GM18870 (cell line): ENCODE data around the gene NR2E1.

Experiments
- ATAC-seq: cut with Tn5 transposase; IDR thresholded peaks from one replicate; pipeline ENCODE4 v1.9.1; 2021; ENCODE audit warnings: moderate library complexity; ENCODE audit not compliant: unreplicated experiment

Gene NR2E1

DNA sequence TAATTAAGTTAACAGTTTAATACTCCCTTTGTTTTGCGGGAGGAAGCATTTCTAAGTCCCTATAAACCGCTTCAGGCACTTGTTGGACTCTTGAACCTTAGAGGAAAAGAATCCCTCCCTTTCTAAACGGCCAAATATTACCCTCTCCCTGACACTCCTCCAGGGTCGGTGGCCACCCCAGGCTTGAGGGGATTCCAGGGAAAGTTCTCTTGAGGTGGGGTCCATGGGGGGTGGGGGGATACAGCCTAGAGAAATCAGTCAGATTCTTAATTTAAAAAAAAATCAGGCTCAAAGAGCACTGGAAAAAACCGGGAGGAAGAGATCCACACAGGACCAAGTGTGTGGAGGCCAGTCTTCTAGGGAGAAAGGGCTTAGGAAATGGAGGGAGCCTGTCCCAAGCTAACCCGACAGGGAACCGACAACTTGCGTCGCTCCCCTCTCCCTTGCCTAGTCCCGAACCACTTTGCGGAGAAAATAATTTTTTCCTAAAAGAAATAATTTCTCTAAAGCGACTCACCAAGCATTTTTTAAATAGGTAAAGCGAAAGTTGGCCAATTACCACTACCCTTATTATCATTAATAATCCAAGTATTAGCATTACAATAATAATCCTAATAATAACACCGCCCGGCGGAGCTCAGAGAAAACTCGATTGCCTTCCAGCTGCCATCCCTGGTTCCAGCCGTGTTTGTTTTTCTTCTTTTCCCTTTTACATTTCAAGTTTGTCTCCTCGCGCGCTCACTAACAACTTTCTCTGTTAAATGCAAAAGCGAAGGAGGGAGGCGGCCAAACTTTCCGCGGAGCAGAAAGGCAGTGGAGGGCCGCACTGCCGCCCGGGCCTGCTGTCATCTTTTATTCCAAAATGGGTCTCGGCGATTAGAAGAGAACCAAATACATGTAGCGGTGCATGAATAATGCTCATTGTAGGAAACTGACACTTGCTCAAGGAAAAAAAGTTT is 4.8 kb downstream of the NR2E1 start:
- ATAC-seq = no peak

DNA sequence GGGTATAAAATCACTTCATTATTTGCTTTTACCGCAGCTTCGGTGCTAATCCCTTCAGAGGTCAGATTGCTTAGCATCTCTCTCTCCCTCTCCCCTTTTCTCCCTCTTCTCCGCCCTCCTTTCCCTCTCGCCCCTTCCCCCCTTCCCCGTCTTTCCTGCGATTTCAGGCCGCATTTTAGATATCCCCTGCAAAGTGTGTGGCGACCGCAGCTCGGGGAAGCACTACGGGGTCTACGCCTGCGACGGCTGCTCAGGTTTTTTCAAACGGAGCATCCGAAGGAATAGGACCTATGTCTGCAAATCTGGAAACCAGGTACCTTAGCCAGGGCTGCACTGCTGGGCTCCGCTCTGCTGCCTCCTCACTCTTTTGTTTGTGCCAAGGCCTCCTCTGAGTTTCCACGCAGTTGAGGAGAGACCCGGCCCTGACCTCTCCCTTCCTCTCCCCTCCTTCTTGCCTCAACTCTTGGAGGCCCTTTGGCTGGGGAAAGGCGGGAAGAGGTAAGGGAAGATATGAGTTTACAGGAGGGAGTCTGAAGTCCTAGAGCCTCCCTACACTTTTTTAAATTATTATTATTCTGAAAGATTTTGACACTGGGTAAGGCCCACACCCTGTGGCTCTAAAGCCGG is 5.6 kb downstream of the NR2E1 start:
- no peak for ATAC-seq

DNA sequence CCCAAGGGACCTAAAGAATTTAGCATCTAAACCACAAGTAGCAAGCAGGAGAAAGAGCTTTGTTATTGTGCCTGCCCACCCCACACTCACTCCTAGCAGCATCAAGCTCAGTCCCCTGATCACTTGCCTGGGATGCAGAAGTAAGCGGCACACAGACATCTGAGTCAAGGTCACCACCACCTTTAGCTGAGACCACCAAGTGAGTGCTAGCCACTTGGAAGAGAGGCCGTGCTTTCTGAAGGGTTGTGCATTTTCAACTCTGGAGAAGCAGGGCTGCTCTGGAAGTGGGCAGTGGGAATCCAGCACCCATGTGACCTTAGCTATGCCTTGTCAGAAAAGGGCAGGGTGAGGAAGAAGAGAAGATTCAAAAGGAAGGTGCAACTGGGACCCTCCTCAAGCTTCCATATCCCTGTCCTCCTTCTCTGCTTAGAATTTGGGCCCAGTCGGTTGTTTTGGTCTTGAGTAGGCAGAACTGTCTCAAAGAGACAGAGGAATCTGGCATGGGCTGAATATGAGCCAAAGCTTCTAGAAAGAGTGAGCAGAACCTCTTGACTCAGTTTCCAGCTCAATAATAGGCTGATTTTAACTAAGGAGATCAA is 6.2 kb downstream of the NR2E1 start:
- no peak for ATAC-seq

DNA sequence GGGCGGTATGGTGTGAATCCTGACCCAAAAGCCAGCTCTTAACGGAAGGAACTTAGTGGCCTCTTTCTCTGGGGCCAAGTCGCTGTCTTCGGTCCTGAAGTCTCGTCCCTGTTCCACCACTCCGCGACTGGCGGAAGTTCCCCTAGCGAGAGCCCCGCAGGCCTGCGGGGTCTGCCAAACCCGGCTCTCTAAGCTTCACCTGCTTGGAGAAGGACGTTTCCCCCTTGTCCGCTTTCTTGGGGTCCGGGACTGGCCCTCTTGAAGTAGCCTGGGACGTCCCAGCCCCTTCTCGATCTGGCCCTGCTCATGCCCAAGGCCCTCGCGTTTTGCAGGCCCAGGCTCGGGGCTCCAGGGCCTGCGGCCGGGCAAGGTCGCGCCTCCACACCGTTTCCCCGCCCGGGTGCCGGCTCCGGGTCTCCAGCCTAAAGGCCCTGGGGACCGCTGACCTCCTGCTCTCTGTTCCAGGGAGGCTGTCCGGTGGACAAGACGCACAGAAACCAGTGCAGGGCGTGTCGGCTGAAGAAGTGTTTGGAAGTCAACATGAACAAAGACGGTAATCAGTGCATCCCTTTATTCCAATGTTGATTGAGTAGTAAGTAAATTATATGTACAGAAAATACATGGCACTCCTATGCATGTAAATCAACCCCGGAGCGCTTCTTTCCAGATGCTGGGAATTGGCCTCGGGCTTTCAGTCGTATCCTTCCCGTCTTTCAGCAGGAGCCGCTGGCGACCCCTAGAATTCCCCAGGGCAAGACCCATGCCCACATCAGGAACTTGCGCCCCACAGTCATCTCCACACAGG is 8.8 kb downstream of the NR2E1 start:
- ATAC-seq = no peak

DNA sequence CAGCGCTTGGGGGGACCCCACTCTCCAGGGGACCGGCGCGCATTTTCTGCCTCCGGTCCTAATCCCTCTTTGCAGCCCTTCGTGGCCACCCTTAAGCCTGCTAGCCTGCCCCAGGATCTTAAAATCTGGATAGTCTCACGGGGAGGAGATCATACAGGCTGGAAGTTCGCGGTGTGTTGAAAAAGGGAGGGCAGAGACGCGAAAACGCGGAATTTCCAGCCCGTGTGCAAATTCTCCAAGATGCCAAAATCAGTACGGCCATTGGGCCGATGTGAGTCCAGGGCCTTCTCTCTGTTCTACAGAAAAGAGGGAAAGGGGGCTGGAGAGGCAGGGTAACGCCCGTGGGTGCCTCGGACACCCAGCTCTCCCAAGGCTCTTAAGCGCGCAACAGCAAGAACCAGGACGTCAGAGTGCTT is 9.4 kb downstream of the NR2E1 start:
- no peak for ATAC-seq

DNA sequence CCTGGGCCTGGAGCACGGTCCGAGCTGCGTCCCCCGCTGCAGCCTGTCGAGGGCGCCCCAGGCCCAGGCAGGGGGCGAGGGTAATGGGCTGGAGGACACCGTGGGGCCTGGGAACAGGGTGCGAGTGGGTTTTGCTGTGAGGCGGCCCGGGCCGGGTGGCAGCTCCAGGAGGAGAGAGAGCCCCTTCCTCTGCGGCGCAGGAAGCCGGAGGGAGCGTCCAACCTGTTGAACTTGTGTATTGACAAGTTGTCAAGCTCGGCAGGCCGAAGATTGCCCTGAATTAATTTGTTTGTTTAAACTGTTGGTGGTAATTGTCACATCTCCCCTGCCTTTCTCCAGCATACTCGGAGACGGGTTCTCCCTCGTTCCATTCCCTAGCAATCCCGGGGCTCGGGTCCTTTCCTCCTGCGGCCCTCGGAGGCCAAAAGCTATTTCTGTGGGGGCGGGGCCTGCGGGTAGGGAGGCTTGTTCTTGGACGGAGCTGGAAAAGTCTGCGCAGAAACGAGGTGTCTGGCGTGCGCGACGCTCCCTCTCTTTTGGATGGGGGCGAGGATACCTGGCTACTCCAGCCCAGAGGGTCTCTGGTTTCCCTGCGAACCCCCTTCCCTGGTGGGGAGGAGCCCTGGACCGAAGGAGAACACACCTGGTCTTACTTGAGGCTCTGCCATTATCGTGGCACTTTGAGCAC is 9.9 kb downstream of the NR2E1 start:
- no peak for ATAC-seq

DNA sequence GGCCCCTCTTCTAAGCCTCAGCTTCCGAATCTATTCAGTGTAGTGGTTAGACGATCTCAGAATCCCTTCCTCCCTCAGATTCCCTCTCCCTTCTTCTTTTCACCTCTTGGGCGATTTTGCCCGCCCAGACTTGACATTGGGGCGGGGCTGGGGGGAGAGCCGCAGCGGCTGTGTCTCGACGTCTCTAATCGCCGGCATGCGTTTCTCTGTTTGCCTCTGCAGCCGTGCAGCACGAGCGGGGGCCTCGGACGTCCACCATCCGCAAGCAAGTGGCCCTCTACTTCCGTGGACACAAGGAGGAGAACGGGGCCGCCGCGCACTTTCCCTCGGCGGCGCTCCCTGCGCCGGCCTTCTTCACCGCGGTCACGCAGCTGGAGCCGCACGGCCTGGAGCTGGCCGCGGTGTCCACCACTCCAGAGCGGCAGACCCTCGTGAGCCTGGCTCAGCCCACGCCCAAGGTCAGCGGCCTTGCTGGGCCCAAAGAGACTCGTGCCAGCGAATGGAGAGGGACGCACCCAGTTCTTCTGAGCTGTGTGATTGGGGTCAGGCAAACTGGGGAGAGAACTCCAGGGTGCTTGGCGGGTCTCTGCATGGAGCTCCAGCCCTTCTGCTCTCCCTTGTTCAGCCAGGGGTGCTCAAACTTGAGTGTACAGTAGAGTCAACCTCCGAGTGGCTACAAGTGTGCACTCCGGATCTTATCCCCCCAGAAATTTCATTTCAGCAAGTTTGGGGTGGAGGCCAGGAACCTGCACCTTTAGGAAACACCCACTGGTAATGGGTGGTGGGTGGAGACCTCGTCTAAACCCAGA is 10.7 kb downstream of the NR2E1 start:
- no peak for ATAC-seq

DNA sequence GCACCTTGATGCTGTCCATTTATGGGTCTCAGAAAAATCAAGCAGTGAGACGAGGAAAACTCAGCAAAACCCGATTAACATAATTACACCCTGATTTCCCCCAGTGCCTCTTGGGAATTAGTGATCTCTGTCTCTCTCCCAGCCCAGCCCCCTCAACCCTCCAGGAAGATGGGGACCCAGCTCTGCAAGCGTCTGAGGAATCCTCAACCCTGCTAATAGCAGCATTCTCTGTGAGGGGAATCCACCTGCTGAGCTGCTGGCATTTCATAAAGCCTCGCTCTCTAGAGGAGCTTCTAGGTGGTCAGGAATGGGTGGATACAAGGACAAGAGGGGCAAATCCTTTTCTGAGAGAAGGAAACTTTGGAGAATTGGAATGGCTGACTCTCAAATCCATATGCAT is 13.9 kb downstream of the NR2E1 start:
- ATAC-seq = no peak

DNA sequence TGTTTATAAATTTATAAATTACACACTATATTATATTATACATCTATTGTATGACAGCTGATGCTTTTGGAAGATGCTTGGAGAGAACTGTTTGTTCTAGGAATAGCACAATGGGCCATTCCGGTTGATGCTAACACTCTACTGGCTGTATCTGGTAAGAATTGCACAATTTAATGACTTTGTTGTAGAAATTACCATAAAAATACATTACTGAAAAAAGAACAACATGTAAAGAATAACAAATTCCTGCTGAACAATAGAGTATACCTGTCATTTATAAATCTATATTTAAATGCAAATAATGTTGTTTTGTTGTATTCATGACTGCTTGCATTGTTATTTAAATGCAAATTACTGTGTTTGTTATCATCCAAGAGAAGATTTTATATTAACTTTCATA is 14.4 kb downstream of the NR2E1 start:
- ATAC-seq = no peak

DNA sequence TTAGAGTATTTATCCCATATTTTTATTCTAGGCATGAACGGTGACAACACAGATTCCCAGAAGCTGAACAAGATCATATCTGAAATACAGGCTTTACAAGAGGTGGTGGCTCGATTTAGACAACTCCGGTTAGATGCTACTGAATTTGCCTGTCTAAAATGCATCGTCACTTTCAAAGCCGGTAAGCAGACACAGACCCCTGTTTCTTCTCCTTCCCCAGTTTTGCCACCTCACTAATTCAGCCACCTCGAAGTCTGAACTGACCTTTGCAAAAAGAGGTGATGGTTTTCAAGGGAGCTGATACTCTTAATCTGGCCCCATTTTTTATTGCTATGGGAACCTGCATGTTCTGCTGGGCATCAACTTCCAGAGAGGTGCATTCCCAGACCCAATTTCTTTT is 15.0 kb downstream of the NR2E1 start:
- no peak for ATAC-seq

DNA sequence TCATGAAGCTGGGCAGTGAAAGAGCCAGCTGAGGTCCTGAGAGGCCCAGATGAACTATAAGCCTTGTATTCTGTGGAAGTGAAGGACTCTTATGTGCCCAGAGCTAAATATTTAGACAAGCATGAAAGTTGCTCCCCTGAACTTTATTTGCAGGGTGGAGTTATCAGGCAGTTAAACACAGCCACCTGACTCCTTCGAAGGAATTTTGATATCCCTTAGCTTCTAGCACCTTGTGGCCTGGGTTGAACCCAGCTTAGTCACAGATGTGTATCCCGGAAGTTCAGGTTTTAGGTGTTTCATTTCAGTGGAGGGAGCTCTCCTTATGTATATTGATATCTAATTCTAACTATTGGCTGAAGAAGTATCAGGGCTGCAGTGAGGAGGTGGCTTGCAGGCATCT is 20.4 kb downstream of the NR2E1 start:
- no peak for ATAC-seq

DNA sequence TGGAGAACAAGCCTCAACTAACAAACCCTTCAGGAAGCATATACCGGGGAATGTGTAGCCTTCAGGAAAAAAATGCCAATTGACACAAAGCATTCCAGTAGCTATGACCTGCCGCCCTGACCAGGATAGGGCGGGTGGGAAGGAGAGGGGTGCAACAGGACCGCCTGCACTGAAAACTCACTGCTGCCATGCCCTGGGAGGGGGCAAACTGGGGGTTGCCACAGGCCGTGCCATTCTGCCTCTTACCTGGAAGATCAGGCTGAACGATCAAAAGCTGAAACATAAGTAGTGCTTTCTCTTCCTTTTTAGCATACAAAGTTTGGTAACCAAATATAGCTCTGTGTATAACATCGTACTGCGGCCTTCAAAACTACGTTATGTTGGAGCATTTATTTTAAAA is 21.7 kb downstream of the NR2E1 start:
- no peak for ATAC-seq

DNA sequence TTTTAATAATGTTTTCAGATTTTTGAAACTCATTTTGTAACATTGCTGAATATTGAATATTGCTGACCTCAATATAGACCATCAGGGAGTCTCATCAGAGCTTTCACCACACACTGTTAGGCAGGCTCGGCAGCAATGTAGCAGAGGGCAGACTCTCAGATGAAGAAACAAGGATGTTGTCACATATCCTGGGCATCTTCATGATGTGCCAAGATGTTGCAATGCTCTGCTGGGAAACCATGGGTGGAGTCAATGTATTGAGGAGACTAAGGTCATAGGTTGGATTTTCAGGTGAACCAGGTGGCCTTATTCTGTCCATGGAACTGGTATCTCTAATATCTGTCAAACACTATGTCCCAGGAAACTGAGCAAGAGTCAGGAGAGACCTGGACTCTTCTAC is 27.3 kb downstream of the NR2E1 start:
- ATAC-seq = no peak

DNA sequence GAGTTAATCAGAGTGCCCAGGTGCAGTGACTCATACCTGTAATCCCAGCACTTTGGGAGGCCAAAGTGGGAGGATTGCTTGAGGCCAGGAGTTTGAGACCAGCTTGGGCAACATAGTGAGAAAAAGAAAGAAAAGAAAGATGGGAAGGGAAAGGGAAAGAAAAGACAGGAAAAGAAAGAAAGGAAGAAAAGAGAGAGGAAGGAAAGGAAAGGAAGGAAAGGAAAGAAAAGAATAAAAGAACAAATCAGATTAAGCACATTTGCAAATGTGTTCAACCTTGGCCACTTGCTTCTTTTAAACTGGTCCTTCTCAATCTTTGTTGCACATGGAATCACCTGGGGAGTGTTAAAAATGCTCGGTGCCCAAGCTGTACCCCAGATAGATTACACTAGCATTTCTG is 28.0 kb downstream of the NR2E1 start:
- ATAC-seq = no peak

DNA sequence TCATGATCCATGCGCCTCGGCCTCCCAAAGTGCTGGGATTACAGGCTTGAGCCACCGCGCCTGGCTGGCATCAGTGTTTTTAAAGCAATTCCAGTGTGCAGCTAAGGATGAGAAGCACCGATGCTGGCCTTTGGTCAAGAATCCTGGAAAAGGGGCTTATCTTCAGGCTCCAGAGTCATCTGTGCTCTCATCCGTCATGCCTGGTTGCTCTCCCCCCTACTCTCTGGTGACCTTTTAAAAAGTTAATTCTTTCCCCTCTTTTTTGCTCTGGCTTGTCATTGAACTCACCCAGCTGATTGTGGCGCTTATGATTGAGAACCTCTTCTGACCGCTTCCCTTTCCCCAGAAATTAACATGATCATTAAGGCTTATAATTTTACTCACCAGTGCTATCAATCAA is 28.7 kb downstream of the NR2E1 start:
- ATAC-seq = no peak

DNA sequence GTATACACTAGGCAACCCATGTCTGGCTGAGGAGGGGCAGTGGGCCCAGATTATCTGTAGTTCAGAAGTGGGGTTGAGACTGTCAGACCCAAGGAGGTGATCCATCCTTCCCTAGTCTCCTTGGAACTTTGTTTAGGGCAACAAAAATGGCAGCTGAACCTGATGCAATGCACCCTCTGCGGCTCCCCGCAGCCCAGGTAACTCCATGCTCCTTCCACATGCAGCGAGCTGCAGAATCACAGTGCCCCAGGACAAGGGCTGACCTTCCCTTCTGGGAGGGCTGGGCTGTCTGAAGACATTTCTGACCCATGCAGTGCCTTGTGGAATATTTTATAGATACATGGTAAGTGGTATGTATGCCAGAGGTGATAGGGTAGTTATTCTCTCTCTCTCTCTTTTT is 29.4 kb downstream of the NR2E1 start:
- ATAC-seq = no peak

DNA sequence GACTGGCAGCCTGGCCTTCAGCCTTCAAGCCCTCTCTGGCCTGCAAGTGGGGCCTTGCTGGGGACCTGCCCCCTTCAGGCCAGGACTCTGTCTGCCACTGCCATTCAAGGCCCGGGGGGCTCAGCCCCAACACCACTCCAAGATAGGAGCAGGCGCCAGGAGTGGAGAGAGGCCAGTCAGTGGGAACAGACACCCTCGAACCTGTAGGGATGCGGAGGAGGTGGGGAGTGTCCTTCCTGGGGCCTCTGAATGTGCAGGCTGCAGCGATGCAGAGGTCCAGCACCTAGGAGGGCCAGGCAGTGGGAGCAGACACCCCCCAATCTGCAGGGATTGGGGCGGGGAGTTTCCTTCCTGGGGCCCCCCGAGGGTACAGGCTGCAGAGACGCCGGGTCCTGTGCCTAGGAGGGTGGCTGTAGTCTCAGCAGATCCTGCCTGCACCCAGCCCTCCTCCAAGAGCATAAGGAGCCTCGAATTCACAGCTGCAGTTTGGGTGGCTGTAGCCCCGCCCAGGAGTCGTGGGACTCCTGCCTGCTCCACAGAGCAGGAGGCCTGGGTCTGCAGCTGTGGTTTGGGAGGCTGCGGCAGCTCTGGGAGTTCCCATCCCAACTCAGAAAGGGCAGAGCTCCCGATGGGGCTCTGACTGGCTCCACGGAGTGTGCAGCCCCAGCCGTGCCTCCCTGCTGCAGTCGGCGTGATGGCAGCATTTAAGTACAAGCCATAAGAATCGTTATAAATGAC is 33.1 kb downstream of the NR2E1 start:
- no peak for ATAC-seq

DNA sequence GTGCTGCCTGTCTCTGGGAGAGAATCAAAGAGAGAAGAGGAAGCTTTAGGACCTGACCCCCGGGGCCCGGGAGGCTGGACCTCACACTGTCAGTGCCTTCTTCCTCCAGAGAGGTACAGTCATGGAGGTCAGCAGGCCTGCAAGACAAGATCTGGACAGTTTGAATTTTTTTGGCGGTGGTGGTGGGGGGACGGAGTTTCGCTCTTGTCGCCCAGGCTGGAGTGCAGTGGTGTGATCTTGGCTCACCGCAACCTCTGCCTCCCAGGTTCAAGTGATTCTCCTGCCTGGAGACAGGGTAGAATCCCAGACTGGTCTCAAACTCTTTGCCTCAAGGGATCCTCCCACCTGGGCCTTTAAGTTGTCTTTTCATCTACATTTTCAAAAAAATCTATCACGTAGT is 34.4 kb downstream of the NR2E1 start:
- ATAC-seq = no peak

DNA sequence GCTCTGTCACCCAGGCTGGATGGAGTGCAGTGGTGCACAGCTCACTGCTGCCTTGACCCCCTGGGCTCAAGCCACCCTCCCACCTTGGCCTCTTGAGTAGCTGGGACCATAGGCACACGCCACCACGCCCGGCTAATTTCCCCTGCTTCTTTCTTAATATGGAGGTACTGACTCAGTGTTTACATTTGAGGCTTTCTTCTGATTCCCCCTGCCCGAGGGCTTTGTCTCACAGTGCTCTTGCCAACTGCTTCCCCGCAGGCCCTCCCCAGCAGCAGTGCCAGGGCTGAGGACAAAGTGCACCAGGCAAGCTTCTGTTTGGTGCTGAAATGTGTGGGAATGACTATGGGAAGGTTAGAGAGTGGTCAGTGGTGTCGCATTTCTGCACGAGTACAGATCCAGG is 34.8 kb downstream of the NR2E1 start:
- ATAC-seq = no peak
